T-helper 2 cell treated with Interferon-gamma antibody and Interleukin-4, amounts not matched to agents 100 ng/mL and 5 ng/mL, for 36 hours (primary cell): ENCODE data around the gene HTRA3. TPM values are rescaled to one million over a fixed set of nuclear protein-coding genes. Genes with fewer than 3 reads are reported as not detected.
"Not testable (repeated sequence)": the region's sequence is repeated elsewhere in the genome, so short reads cannot be mapped to it uniquely, and the experiment has no call there.

Experiments used
- intact Hi-C: fragments of 100-400 bp; cut with micrococcal nuclease; formaldehyde crosslinking; loops from one replicate; pipeline ENCODE4 v1.15.1; 2023
- total RNA-seq: library from RNA; stranded (reverse); gene quantifications from 2 replicates; pipeline ENCODE4 v1.2.3, GENCODE V29; 2022

Gene HTRA3
- total RNA-seq, 1 donor from 2014 or later = not detected

DNA sequence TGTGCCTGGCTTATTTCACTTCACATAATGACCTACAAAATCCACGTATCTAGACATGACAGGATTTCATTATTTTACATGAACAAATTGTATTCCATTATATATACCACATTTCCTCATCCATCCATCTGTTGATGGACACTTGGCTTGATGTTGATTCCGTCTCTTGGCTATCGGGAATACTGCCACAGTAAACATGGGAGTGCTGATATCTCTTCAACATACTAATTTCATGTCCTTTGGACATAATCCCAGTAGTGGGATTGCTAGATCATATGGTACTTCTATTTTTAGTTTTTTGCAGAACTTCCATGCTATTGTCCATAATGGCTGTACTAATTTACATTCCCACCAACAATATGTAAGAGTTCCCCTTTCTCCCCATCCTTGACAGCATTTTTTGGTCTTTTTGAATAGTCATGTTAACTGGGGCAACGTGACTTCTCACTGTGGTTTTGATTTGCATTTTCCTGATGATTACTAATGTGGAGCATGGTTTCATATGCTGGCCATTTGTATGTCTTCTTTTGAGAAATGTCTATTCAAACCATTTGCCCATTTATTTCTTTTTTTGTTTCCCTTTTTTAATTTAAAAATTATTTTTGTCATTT is 68.9 kb downstream of the HTRA3 start:
- intact Hi-C loops = no loop called here

GRCh38 chr4:8340781-8341241 is 71.3 kb downstream of the HTRA3 start:
- intact Hi-C loops = no loop called here

- intact Hi-C loops = not testable (repeated sequence)
Measured at GRCh38 chr4:8341281-8341680, 71.7 kb downstream of the HTRA3 start.

DNA sequence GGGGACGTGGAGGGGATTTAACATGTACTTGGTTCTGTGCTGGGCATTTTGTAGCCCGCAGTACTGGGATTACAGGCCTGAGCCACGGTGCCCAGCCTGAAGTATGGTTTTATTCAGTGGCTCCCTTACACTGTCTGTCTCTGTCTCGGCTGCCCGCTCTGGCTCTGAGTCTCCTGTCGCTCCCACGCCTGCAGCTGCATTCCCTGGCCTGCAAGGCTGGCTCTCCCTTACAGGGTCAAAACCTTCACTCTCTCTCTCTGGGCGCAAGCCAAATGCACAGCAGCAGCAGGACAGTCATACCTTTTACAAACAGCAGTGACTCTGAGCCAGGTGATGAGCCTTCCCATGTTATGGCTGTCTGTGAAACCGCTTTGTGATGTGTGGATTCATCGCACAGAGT is 72.1 kb downstream of the HTRA3 start:
- intact Hi-C loops = no loop called here

DNA sequence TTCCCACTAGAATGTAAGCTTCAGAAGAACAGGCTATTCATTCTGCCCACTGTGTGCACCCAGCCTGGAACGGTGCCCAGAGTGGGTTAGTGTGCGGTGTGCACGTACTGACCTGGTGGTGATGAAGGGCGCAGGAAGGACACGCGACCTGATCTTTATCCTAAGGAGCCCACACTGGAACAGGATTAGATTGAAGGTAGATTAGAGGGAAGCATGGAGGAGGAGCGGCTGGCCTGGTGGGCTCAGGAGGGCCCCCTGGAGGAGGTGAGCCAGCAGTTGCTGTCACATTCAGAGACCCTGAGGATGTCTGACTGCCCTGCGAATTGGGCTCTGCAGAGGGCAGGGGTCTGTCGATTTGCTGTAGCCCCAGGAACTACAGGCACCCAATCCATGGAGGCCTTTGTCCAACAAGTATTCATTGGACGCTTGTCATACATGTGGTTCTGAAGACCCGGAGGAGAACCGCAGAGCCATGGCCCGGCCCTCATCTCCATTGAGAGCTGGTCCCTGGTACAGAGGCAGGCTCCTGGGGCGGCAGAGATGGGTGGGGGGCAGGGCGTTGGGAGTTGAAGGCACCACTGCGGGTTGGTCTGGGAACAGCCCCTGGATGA is 73.2 kb downstream of the HTRA3 start:
- intact Hi-C loops = no loop called here

DNA sequence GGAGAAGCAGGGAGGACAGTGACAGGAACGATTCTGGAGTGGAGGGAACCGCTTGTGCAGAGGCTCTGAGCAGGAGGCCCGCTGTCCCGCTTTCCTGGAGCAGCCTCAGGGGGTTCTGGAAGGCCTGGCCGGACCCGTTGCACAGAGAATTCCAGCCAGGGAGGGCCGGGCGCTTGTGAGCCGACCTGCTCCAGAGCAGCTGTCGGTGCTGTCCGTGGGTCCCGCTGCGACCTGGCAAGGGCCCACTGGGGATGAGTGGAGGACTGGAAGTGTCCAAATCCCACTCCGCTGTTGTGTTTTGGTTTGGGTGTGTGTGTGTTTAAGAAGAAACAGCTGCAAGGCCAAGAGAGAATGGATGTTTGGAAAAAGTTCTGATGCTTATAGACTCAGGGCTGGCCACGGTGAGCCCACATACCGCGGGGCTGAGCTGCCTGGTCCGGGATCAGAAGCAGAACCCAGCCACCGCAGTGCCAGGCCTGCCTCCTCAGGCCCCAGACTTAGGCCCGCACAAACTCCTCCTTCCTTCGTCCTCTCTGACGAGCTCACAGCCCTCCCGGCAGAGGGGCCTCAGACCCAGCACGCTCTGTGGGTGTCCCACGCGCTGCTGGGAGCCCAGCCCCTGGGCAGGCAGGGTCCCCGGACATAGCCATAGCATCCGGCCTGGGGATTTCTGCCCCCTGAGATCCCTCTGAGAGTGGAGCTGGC is 73.9 kb downstream of the HTRA3 start:
- intact Hi-C loops = no loop called here

- intact Hi-C loops = no loop called here
Measured at GRCh38 chr4:8343967-8344331, 74.4 kb downstream of the HTRA3 start.

GRCh38 chr4:8344377-8344776 is 74.8 kb downstream of the HTRA3 start:
- intact Hi-C loops = no loop called here

DNA sequence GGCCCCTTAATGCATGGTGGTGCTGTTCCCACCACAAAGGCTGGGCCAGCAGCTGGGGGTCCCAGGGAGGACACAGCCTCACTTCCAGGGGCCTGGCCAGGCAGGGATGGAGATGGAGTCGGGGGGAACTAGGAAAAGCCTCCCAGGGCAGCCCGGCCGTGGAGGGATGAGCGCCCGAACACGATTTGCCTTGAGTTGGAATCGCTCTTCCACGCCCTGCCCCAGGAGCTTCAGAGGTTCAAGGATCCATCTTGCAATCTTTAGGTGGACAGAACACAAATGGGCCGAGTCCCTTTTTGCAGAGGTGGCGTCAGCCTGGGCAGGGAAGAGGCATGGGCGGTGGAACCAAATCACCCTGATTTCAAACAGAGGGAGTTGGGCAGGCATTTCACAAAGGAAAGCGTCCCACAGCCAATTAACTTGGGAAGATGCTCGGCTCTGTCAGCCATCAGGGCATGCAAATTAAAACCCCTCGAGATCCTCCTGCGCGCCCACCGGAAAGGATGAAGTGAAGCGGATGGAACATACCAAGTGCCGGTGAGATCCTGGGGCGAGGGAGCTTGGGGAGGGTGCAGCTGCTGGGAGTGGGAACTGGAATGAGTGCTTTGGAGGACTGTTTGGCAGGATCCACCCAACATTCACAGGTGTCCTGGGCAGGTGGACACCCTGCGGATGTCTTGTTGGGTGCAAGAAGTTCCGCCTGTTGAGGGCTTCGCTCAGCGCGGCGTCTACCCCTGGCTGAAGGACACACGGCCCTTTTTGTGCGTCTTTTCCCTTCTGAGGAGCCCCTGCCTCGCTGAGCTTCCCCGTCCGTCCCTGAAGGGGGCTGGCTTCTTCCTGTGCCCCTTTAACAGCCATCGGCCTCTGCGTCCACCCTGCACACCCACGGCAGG is 75.7 kb downstream of the HTRA3 start:
- intact Hi-C loops = no loop called here

DNA sequence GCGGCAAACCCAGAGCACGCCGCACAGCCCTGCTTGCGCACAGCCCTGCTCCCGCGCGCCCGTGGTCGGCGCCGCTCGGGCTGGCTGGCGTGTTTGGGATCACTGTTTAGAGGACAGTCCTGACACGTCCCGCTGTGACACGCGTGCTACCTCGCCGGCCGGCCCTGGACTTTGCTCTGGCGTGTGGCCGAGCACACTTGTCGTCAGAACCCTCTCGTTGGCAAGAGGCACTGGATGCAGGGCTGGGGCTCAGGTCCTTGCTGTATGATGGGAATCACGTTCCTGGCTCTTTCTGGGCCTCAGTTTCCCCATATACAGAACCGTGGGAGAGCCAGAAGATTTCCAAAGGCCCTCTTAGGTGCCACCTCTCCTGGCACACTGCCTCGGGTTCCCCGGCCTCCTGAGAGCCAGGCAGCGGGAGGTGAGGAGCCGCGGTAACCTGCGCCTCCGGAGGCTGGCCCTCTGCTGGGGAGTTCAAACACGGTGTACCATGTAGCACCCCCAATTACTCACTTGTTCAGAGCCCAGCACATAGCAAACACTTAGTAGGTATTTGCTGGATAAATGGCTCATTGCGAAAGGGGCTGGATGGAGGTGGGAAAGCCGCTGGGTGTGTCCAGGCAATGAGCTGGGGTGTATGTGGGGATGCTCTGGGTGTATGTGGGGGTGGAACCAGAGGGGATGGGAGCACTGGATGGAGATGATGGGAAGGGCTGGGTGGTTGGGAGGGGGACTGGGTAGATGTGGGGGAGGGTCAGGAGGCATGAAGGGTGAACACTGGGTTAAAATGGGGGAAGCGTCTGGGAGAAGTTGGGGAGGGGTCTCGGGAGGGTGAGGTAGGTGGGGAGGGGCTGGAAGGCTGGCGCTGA is 76.6 kb downstream of the HTRA3 start:
- intact Hi-C loops = no loop called here

DNA sequence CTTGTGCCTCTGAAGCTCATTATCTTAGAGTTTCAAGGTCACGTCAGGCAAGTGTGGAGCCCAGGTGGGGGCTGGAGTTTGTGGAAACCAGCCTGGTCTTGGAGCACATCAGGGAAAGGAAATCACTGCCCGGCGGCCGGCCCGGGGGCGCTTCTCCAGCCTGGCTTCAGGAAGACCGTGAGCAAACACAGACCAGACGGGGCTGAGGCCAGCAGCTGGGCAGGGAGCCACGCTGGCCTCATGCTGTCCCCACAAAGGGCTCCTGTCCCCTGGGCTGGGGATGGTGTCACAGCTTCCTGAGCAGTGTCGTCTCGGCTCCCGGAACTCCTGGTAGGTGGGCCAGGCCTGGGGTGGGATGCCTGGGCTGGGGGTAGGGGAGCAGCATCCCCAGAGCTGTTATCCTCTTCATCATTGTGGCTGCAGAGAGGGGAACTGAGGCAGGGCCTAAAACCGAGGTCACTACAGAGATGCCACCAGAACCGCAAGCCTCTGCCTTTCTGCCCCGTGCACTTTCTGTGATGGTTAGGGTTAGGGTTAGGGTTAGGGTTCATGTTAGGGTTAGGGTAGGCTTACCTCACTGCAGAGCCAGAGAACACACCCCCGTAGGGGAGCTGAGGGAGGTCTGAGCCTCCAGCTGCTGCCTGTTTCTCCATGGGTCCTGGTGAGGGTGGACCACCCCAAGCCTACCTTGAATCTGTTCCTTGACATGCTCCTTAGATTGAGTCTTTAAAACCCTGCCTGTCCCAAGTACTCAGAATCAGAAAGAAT is 77.5 kb downstream of the HTRA3 start:
- intact Hi-C loops = no loop called here

GRCh38 chr4:8347660-8348059 is 78.1 kb downstream of the HTRA3 start:
- intact Hi-C loops = no loop called here

GRCh38 chr4:8348071-8348470 is 78.5 kb downstream of the HTRA3 start:
- intact Hi-C loops = no loop called here

GRCh38 chr4:8349236-8349635 is 79.7 kb downstream of the HTRA3 start:
- intact Hi-C loops = not testable (repeated sequence)

GRCh38 chr4:8349664-8350236 is 80.2 kb downstream of the HTRA3 start:
- intact Hi-C loops = no loop called here

DNA sequence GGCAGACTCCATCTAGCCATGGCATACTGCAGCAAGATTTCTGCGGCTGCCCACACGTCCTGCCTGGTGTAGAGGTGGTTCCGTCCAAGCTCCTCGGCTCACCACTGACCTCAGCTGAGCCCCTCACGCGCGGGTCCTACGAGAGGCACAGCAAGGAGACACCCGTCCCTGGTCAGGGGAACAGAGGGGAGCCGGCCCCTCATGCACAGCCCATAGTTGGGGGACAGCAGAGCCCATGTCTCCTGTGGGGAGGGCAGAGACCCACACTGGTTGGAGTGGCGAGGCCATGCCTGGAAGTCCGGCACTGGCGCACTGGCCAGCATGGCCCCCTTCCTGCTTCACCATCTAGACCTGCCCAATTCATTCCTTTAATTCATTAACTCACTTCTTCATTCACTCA is 80.8 kb downstream of the HTRA3 start:
- intact Hi-C loops = no loop called here

- intact Hi-C loops = no loop called here
Measured at GRCh38 chr4:8350841-8351461, 81.4 kb downstream of the HTRA3 start.

DNA sequence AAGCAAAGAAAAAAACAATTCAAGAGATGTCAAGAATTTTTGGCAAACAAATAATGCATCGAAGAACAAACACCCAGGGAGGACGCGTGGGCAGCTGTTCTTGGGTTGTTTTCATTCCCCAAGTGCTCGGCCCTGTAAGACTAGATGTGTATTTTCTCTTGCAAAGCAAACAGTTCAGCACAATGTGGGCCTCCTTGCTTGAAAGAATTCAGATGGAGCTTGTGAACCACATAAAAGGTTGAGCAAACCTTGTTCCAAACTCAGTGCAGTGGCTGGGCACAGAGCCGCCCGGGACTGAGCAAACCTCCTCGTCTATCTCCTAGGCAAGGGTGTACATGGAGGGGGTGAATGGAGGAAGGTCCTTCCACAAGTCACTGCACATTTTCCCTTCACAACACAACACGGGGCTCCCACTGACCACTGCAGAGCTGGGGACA is 82.4 kb downstream of the HTRA3 start:
- intact Hi-C loops = no loop called here
